Neural cell (in vitro differentiated cells): ENCODE measurements around the gene PDCD1. TPM values are rescaled to one million over a fixed set of nuclear protein-coding genes. Genes with fewer than 3 reads are reported as not detected.

ENCODE experiments used
- H2AFZ ChIP-seq: fragments of 200-600, 300-800 bp; sonication (generic), shearing (Covaris generic); 2 replicates; pipeline ENCODE4 v1.6.0; 2014; ENCODE audit warnings: low read depth, mild to moderate bottlenecking, antibody characterized with exemption, low read length, moderate library complexity
- H3F3A ChIP-seq: fragments of 200-600 bp; shearing (Covaris generic); 2 replicates; pipeline ENCODE4 v1.6.1; 2016; ENCODE audit warnings: mild to moderate bottlenecking, moderate library complexity, mixed read lengths, antibody characterized with exemption, low read length; ENCODE audit not compliant: insufficient read depth, poor library complexity, severe bottlenecking
- H3K27ac ChIP-seq: fragments of 200-600, 300-800 bp; sonication (generic), shearing (Covaris generic); 2 replicates; pipeline ENCODE4 v1.5.1; 2014; ENCODE audit warnings: mild to moderate bottlenecking, low read length, moderate library complexity
- H3K27me3 ChIP-seq: fragments of 300-800, 200-600 bp; sonication (generic), shearing (Covaris generic); 2 replicates; pipeline ENCODE4 v1.6.0; 2014; ENCODE audit warnings: mild to moderate bottlenecking, low read depth, low read length, moderate library complexity; ENCODE audit not compliant: insufficient read depth
- H3K36me3 ChIP-seq: fragments of 300-800, 200-600 bp; sonication (generic), shearing (Covaris generic); 2 replicates; pipeline ENCODE4 v1.5.1; 2014; ENCODE audit warnings: mild to moderate bottlenecking, antibody characterized with exemption, low read length, moderate library complexity; ENCODE audit not compliant: insufficient read depth
- H3K4me2 ChIP-seq: fragments of 300-800, 200-600 bp; sonication (generic), shearing (Covaris generic); 2 replicates; pipeline ENCODE4 v1.6.0; 2014; ENCODE audit warnings: mild to moderate bottlenecking, low read length
- H3K4me3 ChIP-seq: fragments of 300-800, 200-600 bp; sonication (generic), shearing (Covaris generic); 2 replicates; pipeline ENCODE4 v1.5.1; 2014; ENCODE audit warnings: mild to moderate bottlenecking, low read length, moderate library complexity
- H3K79me2 ChIP-seq: fragments of 200-600 bp; shearing (Covaris generic); replicated peaks from 2 replicates; pipeline ENCODE4 v1.6.0; 2014; ENCODE audit warnings: mild to moderate bottlenecking, low read length, moderate library complexity; ENCODE audit not compliant: insufficient read depth
- H3K9ac ChIP-seq: fragments of 300-800, 200-600 bp; sonication (generic), shearing (Covaris generic); 2 replicates; pipeline ENCODE4 v1.6.1; 2016; ENCODE audit warnings: mild to moderate bottlenecking, low read length, mixed read lengths
- H3K9me2 ChIP-seq: fragments of 200-600 bp; shearing (Covaris generic); 2 replicates; pipeline ENCODE4 v1.6.1; 2016; ENCODE audit warnings: mild to moderate bottlenecking, low read length, mixed read lengths; ENCODE audit not compliant: insufficient read depth
- H3K9me3 ChIP-seq: fragments of 200-600, 300-800 bp; sonication (generic), shearing (Covaris generic); 2 replicates; pipeline ENCODE4 v1.6.1; 2016; ENCODE audit warnings: mild to moderate bottlenecking, mixed run types, low read length, moderate library complexity, mixed read lengths
- H4K20me1 ChIP-seq: fragments of 200-600 bp; shearing (Covaris generic); 2 replicates; pipeline ENCODE4 v1.6.1; 2016; ENCODE audit warnings: mild to moderate bottlenecking, mixed run types; ENCODE audit not compliant: insufficient read depth
- CTCF ChIP-seq: fragments of 450-650 bp; IDR thresholded peaks from 2 replicates; pipeline ENCODE4 v1.5.1; 2014; ENCODE audit warnings: antibody characterized with exemption, mild to moderate bottlenecking, moderate library complexity; ENCODE audit not compliant: poor library complexity, severe bottlenecking
- EP300 ChIP-seq: fragments of 450-650 bp; conservative IDR thresholded peaks from 2 replicates; pipeline ENCODE4 v1.6.1; 2014; ENCODE audit warnings: antibody characterized with exemption, mild to moderate bottlenecking, moderate library complexity; ENCODE audit not compliant: poor library complexity, severe bottlenecking
- EZH2 ChIP-seq: fragments of 200-600, 300-800 bp; shearing (Covaris generic), sonication (generic); IDR thresholded peaks from 2 replicates; pipeline ENCODE4 v1.6.1; 2014; ENCODE audit warnings: antibody characterized with exemption, low read length, borderline replicate concordance, mild to moderate bottlenecking; ENCODE audit not compliant: insufficient read depth, poor library complexity, severe bottlenecking
- MXI1 ChIP-seq: fragments of 450-650 bp; conservative IDR thresholded peaks from 2 replicates; pipeline ENCODE4 v1.6.1; 2014; ENCODE audit warnings: antibody characterized with exemption, mild to moderate bottlenecking; ENCODE audit not compliant: poor library complexity, severe bottlenecking
- POLR2AphosphoS5 ChIP-seq: IDR thresholded peaks from 2 replicates; pipeline ENCODE4 v1.6.1; 2012
- RAD21 ChIP-seq: fragments of 450-650 bp; conservative IDR thresholded peaks from 2 replicates; pipeline ENCODE4 v1.6.1; 2014; ENCODE audit warnings: antibody characterized with exemption, mild to moderate bottlenecking, moderate library complexity
- REST ChIP-seq: IDR thresholded peaks from 2 replicates; pipeline ENCODE4 v1.6.1; 2012; ENCODE audit warnings: borderline replicate concordance
- SMC3 ChIP-seq: fragments of 450-650 bp; conservative IDR thresholded peaks from 2 replicates; pipeline ENCODE4 v1.6.1; 2014; ENCODE audit warnings: antibody characterized with exemption, mild to moderate bottlenecking, moderate library complexity; ENCODE audit not compliant: poor library complexity
- TAF1 ChIP-seq: IDR thresholded peaks from 2 replicates; pipeline ENCODE4 v1.6.1; 2012; ENCODE audit warnings: low read depth
- polyA plus RNA-seq: library from polyadenylated mRNA; depleted of rRNA; stranded (reverse); fragments of >200 nt; gene quantifications from 2 replicates; pipeline ENCODE4 v1.2.3, GENCODE V29; 2014

The PDCD1 gene
- polyA plus RNA-seq, 1 donor from 2014 or later: not detected

GRCh38 chr2:241871538-241872312, 13.0 kb upstream of the PDCD1 start:
- H3K79me2 ChIP-seq: no peaks in the 10 kb centered on the region
- H3K9me3 ChIP-seq: no peaks in the 10 kb centered on the region
- no peak overlapping the region for H3K4me2 ChIP-seq
- H3K9ac ChIP-seq: no peak overlapping the region
- H4K20me1 ChIP-seq: no peaks in the 10 kb centered on the region
- H2AFZ ChIP-seq: no peak overlapping the region
- no peak overlapping the region for H3K4me3 ChIP-seq
- H3F3A ChIP-seq: no peaks in the 10 kb centered on the region
- H3K9me2 ChIP-seq: no peaks in the 10 kb centered on the region
- no peak for TF ChIP-seq EZH2
- TF ChIP-seq SMC3: no peak
- no peak for TF ChIP-seq POLR2AphosphoS5
- TF ChIP-seq CTCF: no peak
- TF ChIP-seq TAF1: no peak
- no peak overlapping the region for H3K27ac ChIP-seq
- no peaks in the 10 kb centered on the region for H3K27me3 ChIP-seq
- no peaks in the 10 kb centered on the region for H3K36me3 ChIP-seq

GRCh38 chr2:241870611-241871537, 12.2 kb upstream of the PDCD1 start:
- H3K36me3 ChIP-seq: no peaks in the 10 kb centered on the region
- H3K4me2 ChIP-seq: no peak overlapping the region
- no peaks in the 10 kb centered on the region for H3F3A ChIP-seq
- no peaks in the 10 kb centered on the region for H3K9me3 ChIP-seq
- no peak overlapping the region for H3K9ac ChIP-seq
- H2AFZ ChIP-seq: no peak overlapping the region
- no peaks in the 10 kb centered on the region for H3K9me2 ChIP-seq
- H3K27ac ChIP-seq: no peak overlapping the region
- TF ChIP-seq POLR2AphosphoS5 (no peak), SMC3 (no peak), REST (no peak), MXI1 (no peak), CTCF (no peak), EZH2 (no peak), EP300 (no peak), RAD21 (no peak), TAF1 (no peak)
- H3K79me2 ChIP-seq: no peaks in the 10 kb centered on the region
- no peak overlapping the region for H3K4me3 ChIP-seq
- no peaks in the 10 kb centered on the region for H4K20me1 ChIP-seq
- no peaks in the 10 kb centered on the region for H3K27me3 ChIP-seq
